ENCODE results near the gene NAT16. TPM values are rescaled to one million over a fixed set of nuclear protein-coding genes. Genes with fewer than 3 reads are reported as not detected.

NAT16 gene
- total and polyA plus RNA-seq, 2 of the 8 experiments (the other 6 are each of a cell fraction or from before 2014, with no cell fraction given) = 0.26 to 0.84 TPM

GRCh38 chr7:101165075-101165957, 14.8 kb downstream of the NAT16 start, which contains the start of gene VGF (continued):
- TF ChIP-seq USF2 (IDR thresholded peaks at IDR 0.05; ENCODE audit: low read length) (peak; percentile 97), EP300 (IDR thresholded peaks at IDR 0.05; ENCODE audit: borderline replicate concordance in 1 of 2, low read depth in 2 of 2, low read length in 2 of 2) (peak in 1 of 2 experiments; percentile 79; a peak in 1 of 3 replicates), JUN (IDR thresholded peaks at IDR 0.05; ENCODE audit: low read depth, low read length) (no peak), SP4 (IDR thresholded peaks at IDR 0.05; ENCODE audit: low read length) (peak; percentile 68), E2F6 (IDR thresholded peaks at IDR 0.05) (no peak; the same call in 1 of the 2 replicates), TBP (IDR thresholded peaks at IDR 0.05; ENCODE audit: low read depth, low read length) (peak; percentile 91), ASH2L (IDR thresholded peaks at IDR 0.05; ENCODE audit: low read length) (peak; percentile 65), CEBPB (IDR thresholded peaks at IDR 0.05; ENCODE audit: low read depth, low read length) (no peak), HDAC2 (IDR thresholded peaks at IDR 0.05; ENCODE audit: borderline replicate concordance in 1 of 2, low read depth in 2 of 2, low read length in 2 of 2) (peak in 1 of 2 experiments; percentile 71; a peak in 1 of 4 replicates), SRF (IDR thresholded peaks at IDR 0.05; ENCODE audit: low read depth, low read length) (0 out of 2 replicates have a peak, but pooled peaks have one; percentile 19), NRF1 (IDR thresholded peaks at IDR 0.05; ENCODE audit: low read depth, low read length) (peak; percentile 95), PHF8 (conservative IDR thresholded peaks at IDR 0.05; ENCODE audit: low read depth, low read length) (0 out of 2 replicates have a peak, but pooled peaks have one; percentile 21), SIN3A (conservative IDR thresholded peaks at IDR 0.05 in 1 of 2, IDR thresholded peaks at IDR 0.05 in 1 of 2; ENCODE audit: low read depth in 1 of 2, low read length in 2 of 2) (peak; percentile 98 to 99), ATF2 (IDR thresholded peaks at IDR 0.05; ENCODE audit: low read length) (peak; percentile 23; the same call in 1 of the 2 replicates), JUND (IDR thresholded peaks at IDR 0.05; ENCODE audit: low read length) (peak; percentile 45; the same call in 1 of the 2 replicates), KDM1A (IDR thresholded peaks at IDR 0.05; ENCODE audit: borderline replicate concordance, low read length) (0 out of 2 replicates have a peak, but pooled peaks have one; percentile 12)

All from H1 (cell line).